ENCODE data around the gene KLHL10. TPM values are rescaled to one million over a fixed set of nuclear protein-coding genes. Genes with fewer than 3 reads are reported as not detected.

Gene KLHL10
- total and polyA plus RNA-seq, 2 of the 4 experiments (the other 2 are of a cell fraction) = 0.18 TPM; not detected in 1

- Histone ChIP-seq H2BK120ac (ENCODE audit: low read depth, low read length) (no peak overlapping the region), H2BK20ac (ENCODE audit: low read depth, low read length) (no peak overlapping the region), H3K9me1 (ENCODE audit: insufficient read depth, low read length) (peaks cover 9% of the 10 kb centered on the region), H2AFZ (replicated peaks; ENCODE audit: low read length, poor library complexity) (peak overlapping the region; percentile 14), H3K56ac (ENCODE audit: extremely low read depth, insufficient read depth, low read length) (no peak overlapping the region), H4K8ac (ENCODE audit: low read depth in 2 of 2, low read length in 2 of 2) (0 out of 4 replicates have a peak overlapping the region, but pooled peaks of 1 of the 2 experiments have one; percentile 2), H3K14ac (replicated peaks; ENCODE audit: low read depth, low read length) (no peak overlapping the region), H4K20me1 (ENCODE audit: insufficient read depth, low read length) (peaks cover 35% of the 10 kb centered on the region), H3K4me2 (ENCODE audit: low read depth, low read length) (no peak overlapping the region), H3K4me1 (ENCODE audit: control insufficient read depth, insufficient read depth, low read length) (peaks cover 2% of the 10 kb centered on the region; the same call in 1 of the 2 replicates), H4K91ac (ENCODE audit: insufficient read depth, low read depth, low read length) (no peak overlapping the region), H2BK15ac (ENCODE audit: low read depth, low read length) (no peak overlapping the region), H3K27me3 (ENCODE audit: control insufficient read depth, insufficient read depth, low read length) (no peaks in the 10 kb centered on the region), H2AK5ac (ENCODE audit: low read depth, low read length) (no peak overlapping the region), H4K5ac (ENCODE audit: low read depth, low read length) (no peak overlapping the region), H3K9me3 (ENCODE audit: control insufficient read depth, insufficient read depth, low read length) (no peaks in the 10 kb centered on the region), H2AK9ac (replicated peaks; ENCODE audit: low read depth, low read length, poor library complexity) (no peak overlapping the region), H3K4me3 (ENCODE audit: insufficient read depth, low read depth, low read length) (no peak overlapping the region), H3K18ac (ENCODE audit: low read depth, low read length) (no peak overlapping the region), H3K9ac (ENCODE audit: low read depth, low read length) (no peak overlapping the region), H2BK5ac (ENCODE audit: low read depth, low read length, poor library complexity, severe bottlenecking) (no peak overlapping the region), H3K27ac (ENCODE audit: insufficient read depth, low read length) (no peak overlapping the region), H3K23ac (ENCODE audit: low read depth, low read length) (no peak overlapping the region), H3K4ac (ENCODE audit: low read depth, low read length) (no peak overlapping the region), H3K79me1 (ENCODE audit: low read depth in 1 of 2, low read length in 2 of 2) (peaks cover 6 to 43% of the 10 kb centered on the region in 2 experiments), H3K36me3 (ENCODE audit: control insufficient read depth, insufficient read depth, low read length) (peaks cover 47% of the 10 kb centered on the region)
- no CpG with 5 or more reads among the region's 1 CpG for WGBS, 2 experiments (ENCODE audit: extremely low coverage in 2 of 2, insufficient read length in 1 of 2)
- no peak for TF ChIP-seq CTCF (conservative IDR thresholded peaks at IDR 0.05; ENCODE audit: low read depth, low read length)
- TF ChIP-seq RAD21 (IDR thresholded peaks at IDR 0.05; ENCODE audit: low read length) = no peak
- no peak for TF ChIP-seq BHLHE40 (IDR thresholded peaks at IDR 0.05; ENCODE audit: low read depth, low read length)
- CTCF ChIA-PET = no interaction called here
- ATAC-seq (ENCODE audit: low read depth) (peak; percentile 12), DNase-seq (no peak)
- in situ Hi-C loops (cut with MboI; ENCODE audit: low sequenced_read_pairs) = no loop called here
- no TSS peak for BruUV-seq (replicated peaks)
- intact Hi-C loops (cut with micrococcal nuclease) = no loop called here
- dilution Hi-C loops (cut with HindIII; ENCODE audit: low sequenced_read_pairs, unreplicated experiment) = no loop called here
- POLR2A ChIA-PET (ENCODE audit: unreplicated experiment) = interaction anchor here (1.5 kb wide), 1 partner anchor 8 kb away, joined by 3 read pairs; no protein-coding TSS in a partner anchor
Measured at GRCh38 chr17:41823141-41823524, 14.5 kb upstream of the KLHL10 start.

Data from IMR-90 (cell line).